Hepatocyte (in vitro differentiated cells): ENCODE results near the gene XRRA1.

Experiments
- EZH2phosphoT487 ChIP-seq: fragments of 200-600 bp; sonication (generic); IDR thresholded peaks from one replicate; pipeline ENCODE4 v1.6.1; 2018; ENCODE audit warnings: antibody characterized with exemption, mild to moderate bottlenecking, low read depth, moderate library complexity; ENCODE audit not compliant: unreplicated experiment, severe bottlenecking
- TF ChIP-seq, protein P1 (sequence below): fragments of 200-600 bp; sonication (generic); IDR thresholded peaks from 2 replicates; pipeline ENCODE4 v1.5.1; 2016; ENCODE audit warnings: antibody characterized with exemption, mild to moderate bottlenecking; ENCODE audit not compliant: poor library complexity

DNA sequence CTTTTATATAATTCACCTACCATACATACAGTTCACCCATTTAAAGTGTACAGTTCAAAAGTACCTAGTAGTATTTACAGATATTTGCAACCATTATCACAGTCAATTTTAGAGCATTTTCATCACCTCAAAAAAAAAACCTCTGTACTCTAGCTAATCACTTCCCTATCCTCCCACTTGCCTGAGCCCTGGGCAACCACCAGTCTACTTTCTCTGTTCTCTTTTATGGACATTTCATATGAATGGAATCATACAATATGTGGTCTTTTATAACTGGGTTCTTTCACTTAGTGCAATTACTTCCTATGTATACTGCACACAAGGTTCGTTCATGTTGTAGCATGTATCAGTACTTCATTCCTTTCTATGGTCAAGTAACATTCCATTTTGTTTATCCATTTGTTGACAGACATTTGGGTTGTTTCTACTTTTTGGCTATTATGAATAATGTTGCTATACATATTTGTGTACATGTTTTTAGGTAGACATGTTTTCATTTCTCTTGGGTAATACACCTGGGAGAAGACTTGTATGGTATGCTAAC is 22.0 kb upstream of the XRRA1 start:
- TF ChIP-seq EZH2phosphoT487: no peak
- TF ChIP-seq, protein P1, sequence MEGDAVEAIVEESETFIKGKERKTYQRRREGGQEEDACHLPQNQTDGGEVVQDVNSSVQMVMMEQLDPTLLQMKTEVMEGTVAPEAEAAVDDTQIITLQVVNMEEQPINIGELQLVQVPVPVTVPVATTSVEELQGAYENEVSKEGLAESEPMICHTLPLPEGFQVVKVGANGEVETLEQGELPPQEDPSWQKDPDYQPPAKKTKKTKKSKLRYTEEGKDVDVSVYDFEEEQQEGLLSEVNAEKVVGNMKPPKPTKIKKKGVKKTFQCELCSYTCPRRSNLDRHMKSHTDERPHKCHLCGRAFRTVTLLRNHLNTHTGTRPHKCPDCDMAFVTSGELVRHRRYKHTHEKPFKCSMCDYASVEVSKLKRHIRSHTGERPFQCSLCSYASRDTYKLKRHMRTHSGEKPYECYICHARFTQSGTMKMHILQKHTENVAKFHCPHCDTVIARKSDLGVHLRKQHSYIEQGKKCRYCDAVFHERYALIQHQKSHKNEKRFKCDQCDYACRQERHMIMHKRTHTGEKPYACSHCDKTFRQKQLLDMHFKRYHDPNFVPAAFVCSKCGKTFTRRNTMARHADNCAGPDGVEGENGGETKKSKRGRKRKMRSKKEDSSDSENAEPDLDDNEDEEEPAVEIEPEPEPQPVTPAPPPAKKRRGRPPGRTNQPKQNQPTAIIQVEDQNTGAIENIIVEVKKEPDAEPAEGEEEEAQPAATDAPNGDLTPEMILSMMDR: no peak
